GM12872 (cell line): ENCODE results near the gene CCDC88A.

Source experiments
- CTCF ChIP-seq: IDR thresholded peaks from 3 replicates; pipeline ENCODE4 v1.5.1; 2011; ENCODE audit warnings: low read depth, mild to moderate bottlenecking, low read length, moderate library complexity; ENCODE audit not compliant: insufficient read depth

The CCDC88A gene

GRCh38 chr2:55363636-55364035 lies 56.0 kb downstream of the CCDC88A start:
- TF ChIP-seq CTCF, result no peak

- TF ChIP-seq CTCF, result no peak
Measured at GRCh38 chr2:55361465-55362189, 58.0 kb downstream of the CCDC88A start.

GRCh38 chr2:55358451-55358850 lies 61.2 kb downstream of the CCDC88A start:
- TF ChIP-seq CTCF, result no peak

GRCh38 chr2:55357927-55358326 lies 61.7 kb downstream of the CCDC88A start:
- TF ChIP-seq CTCF, result no peak

- no peak for TF ChIP-seq CTCF
Measured at GRCh38 chr2:55357164-55357563, 62.5 kb downstream of the CCDC88A start.

- no peak for TF ChIP-seq CTCF
Measured at GRCh38 chr2:55355451-55355850, 64.2 kb downstream of the CCDC88A start.

GRCh38 chr2:55351672-55352071 lies 68.0 kb downstream of the CCDC88A start:
- no peak for TF ChIP-seq CTCF
